Body of pancreas (tissue), 4 donors: ENCODE measurements around the gene MYRFL.

Experiments
- CTCF ChIP-seq, 7 experiments: fragments of 450-650 bp in 4 of 7; fragments of 200-600 bp in 3 of 7; sonication (generic) in 3 of 7; IDR thresholded peaks; one replicate each; pipeline ENCODE4 v1.5.1; 2016 to 2019; ENCODE audit warnings: antibody characterized with exemption in 7 of 7
- POLR2A ChIP-seq, 3 donors: fragments of 450-650 bp; IDR thresholded peaks; one replicate each; pipeline ENCODE4 v1.6.1; 2016; ENCODE audit warnings: antibody characterized with exemption in 3 of 3, mild to moderate bottlenecking in 2 of 3

GRCh38 chr12:69821456-69822159 lies 3.4 kb upstream of the MYRFL start:
- TF ChIP-seq POLR2A (IDR thresholded peaks at IDR 0.05) (no peak), CTCF (IDR thresholded peaks at IDR 0.05) (no peak)
